ENCODE measurements around the gene MYO9B. TPM values are rescaled to one million over a fixed set of nuclear protein-coding genes. Genes with fewer than 3 reads are reported as not detected.

MYO9B gene
- total and polyA plus RNA-seq, 4 donors = 44.3 to 121 (median 97.2) TPM

DNA sequence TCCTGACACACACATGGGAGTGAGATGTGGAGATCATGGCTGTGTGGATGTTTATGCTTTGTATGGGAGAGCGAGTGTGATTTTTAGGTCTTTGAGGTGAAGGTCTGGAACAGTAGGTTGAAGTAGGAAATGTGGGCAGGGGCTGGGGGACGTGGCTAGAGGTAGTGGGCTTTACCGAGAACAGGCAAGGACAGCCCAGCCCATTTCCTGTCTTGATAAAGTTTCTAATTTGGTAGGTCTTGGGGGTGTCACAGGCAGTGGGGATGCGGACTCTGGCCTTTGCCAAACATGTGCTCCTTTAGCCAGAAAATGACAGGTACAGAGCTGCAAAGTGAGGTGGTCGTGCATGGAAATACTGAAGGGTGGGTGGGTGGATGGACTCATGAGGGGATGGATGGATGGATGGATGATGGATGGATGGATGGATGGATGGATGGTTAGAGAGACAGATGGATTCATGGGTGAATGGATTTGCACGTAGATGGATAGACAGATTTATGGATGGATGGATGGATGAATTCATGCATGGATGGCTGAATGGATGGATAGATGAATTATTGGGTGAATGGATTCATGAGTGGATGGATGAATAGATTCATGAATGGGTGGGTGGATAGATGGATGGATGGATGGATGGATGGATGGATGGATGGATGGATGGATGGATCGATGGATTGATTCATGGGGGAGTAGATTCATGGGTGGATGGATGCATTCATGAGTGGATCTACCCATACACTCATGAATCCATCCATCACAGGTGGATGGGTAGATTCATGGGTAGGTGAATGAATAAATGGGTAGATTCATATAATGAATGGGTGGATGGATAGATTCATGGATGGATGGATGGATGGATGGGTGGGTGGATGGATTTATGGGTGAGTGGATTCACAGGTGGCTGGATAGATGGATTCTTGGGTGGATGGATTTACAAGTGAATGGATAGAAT lies 70.2 kb downstream of the MYO9B start:
- ATAC-seq (ENCODE audit: insufficient read depth, low FRiP score) (no peak), DNase-seq (no peak)
- H3K27ac ChIP-seq (ENCODE audit: low read depth in 1 of 2, low read length in 1 of 2) = no peak overlapping the region
- H3K4me3 ChIP-seq = no peak overlapping the region
- no peaks in the 10 kb centered on the region for H3K9me3 ChIP-seq (ENCODE audit: control insufficient read depth in 4 of 4, insufficient read depth in 3 of 4, low read length in 3 of 4)
- TF ChIP-seq, protein P1, sequence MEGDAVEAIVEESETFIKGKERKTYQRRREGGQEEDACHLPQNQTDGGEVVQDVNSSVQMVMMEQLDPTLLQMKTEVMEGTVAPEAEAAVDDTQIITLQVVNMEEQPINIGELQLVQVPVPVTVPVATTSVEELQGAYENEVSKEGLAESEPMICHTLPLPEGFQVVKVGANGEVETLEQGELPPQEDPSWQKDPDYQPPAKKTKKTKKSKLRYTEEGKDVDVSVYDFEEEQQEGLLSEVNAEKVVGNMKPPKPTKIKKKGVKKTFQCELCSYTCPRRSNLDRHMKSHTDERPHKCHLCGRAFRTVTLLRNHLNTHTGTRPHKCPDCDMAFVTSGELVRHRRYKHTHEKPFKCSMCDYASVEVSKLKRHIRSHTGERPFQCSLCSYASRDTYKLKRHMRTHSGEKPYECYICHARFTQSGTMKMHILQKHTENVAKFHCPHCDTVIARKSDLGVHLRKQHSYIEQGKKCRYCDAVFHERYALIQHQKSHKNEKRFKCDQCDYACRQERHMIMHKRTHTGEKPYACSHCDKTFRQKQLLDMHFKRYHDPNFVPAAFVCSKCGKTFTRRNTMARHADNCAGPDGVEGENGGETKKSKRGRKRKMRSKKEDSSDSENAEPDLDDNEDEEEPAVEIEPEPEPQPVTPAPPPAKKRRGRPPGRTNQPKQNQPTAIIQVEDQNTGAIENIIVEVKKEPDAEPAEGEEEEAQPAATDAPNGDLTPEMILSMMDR (IDR thresholded peaks at IDR 0.05; ENCODE audit: control extremely low read depth, extremely low read depth) = no peak
- H3K36me3 ChIP-seq (ENCODE audit: control insufficient read depth in 4 of 4, insufficient read depth in 4 of 4, low read length in 4 of 4) = peaks cover 7 to 17% (median 13%) of the 10 kb centered on the region in 4 donors
- 82 to 90% methylated on average over 7 of the region's 7 CpGs for WGBS, 2 donors
- H3K27me3 ChIP-seq (ENCODE audit: control insufficient read depth in 3 of 3, insufficient read depth in 3 of 3, low read length in 2 of 3) = no peaks in the 10 kb centered on the region
- H3K4me1 ChIP-seq (ENCODE audit: control insufficient read depth in 5 of 5, insufficient read depth in 5 of 5, low read length in 5 of 5) = peaks cover 0 to 11% (median 0%) of the 10 kb centered on the region in 5 donors
- H3K9ac ChIP-seq (ENCODE audit: insufficient read depth in 1 of 2, low read length in 2 of 2) = no peak overlapping the region

DNA sequence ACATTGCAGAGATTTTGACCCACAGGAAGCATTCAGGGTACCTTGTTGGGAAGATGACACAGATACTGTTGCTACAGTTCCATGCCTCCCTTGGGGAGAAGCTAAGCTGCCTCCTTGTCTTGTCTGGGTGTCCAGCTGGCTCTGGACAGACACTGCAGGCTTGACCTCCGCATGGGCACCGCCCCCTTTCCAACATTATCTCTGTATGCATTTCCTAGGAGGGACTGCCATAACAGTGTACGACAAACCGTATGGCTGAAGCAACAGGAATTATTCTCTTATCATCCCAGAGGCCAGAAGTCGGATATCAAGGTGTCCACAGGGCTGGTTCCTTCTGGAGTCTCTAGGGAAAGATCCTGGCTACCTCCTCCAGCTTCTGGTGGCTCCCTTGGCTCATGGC lies 72.6 kb downstream of the MYO9B start:
- H3K9ac ChIP-seq (ENCODE audit: insufficient read depth in 1 of 2, low read length in 2 of 2) = no peak overlapping the region
- H3K9me3 ChIP-seq (ENCODE audit: control insufficient read depth in 4 of 4, insufficient read depth in 3 of 4, low read length in 3 of 4) = no peaks in the 10 kb centered on the region
- peaks cover 0 to 7% (median 0%) of the 10 kb centered on the region in 5 donors for H3K4me1 ChIP-seq (ENCODE audit: control insufficient read depth in 5 of 5, insufficient read depth in 5 of 5, low read length in 5 of 5)
- H3K4me3 ChIP-seq = no peak overlapping the region
- no peaks in the 10 kb centered on the region for H3K27me3 ChIP-seq (ENCODE audit: control insufficient read depth in 3 of 3, insufficient read depth in 3 of 3, low read length in 2 of 3)
- H3K27ac ChIP-seq (ENCODE audit: low read depth in 1 of 2, low read length in 1 of 2) = no peak overlapping the region
- 95% methylated on average over 5 of the region's 5 CpGs for WGBS, 2 donors
- DNase-seq (no peak), ATAC-seq (ENCODE audit: insufficient read depth, low FRiP score) (no peak)
- peaks cover 7 to 26% (median 18%) of the 10 kb centered on the region in 4 donors for H3K36me3 ChIP-seq (ENCODE audit: control insufficient read depth in 4 of 4, insufficient read depth in 4 of 4, low read length in 4 of 4)
- TF ChIP-seq, protein P1 (IDR thresholded peaks at IDR 0.05; ENCODE audit: control extremely low read depth, extremely low read depth) = no peak

DNA sequence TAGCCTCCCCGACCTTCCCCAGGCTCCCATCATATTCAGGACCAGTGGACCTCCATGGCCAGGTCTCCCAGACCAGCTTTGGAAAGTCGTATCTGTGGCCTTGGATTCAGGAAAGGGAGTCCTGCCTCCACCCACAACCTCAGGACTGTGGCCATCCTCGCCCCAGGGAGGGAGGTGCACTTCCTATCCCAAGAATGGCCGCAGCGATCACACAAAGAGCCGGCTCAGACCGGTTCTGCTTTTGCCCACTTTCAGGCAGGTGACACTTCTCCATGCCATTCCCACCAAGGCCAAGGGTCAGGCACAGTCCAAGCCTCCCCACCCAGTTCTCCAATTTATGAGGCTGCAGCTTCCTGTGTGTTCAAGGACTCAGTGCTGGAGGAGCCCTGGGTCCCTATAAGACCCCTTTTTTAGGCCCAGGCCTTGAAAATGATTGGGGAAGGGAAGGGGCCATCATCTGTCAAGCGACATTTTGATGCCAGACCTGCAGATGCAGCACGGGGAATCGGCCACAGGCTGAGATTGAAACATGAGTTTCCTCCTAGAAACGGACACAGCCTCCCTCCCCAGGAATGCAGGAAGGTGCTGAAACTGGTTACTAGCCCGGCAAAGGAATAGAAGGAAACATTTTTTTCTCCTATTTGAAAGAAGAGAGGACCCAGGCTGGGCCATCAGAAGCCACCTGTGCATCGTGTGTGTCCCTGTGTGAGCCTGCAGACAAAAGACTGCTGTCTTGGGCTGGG lies 74.0 kb downstream of the MYO9B start:
- 69 to 79% methylated on average over 13 of the region's 13 CpGs for WGBS, 2 donors
- Histone ChIP-seq H3K4me1 (ENCODE audit: control insufficient read depth in 5 of 5, insufficient read depth in 5 of 5, low read length in 5 of 5) (peaks cover 0 to 7% (median 0%) of the 10 kb centered on the region in 5 donors), H3K36me3 (ENCODE audit: control insufficient read depth in 4 of 4, insufficient read depth in 4 of 4, low read length in 4 of 4) (peaks cover 15 to 32% (median 20%) of the 10 kb centered on the region in 4 donors), H3K9ac (ENCODE audit: insufficient read depth in 1 of 2, low read length in 2 of 2) (no peak overlapping the region), H3K27ac (ENCODE audit: low read depth in 1 of 2, low read length in 1 of 2) (no peak overlapping the region), H3K4me3 (no peak overlapping the region), H3K27me3 (ENCODE audit: control insufficient read depth in 3 of 3, insufficient read depth in 3 of 3, low read length in 2 of 3) (no peaks in the 10 kb centered on the region), H3K9me3 (ENCODE audit: control insufficient read depth in 4 of 4, insufficient read depth in 3 of 4, low read length in 3 of 4) (no peaks in the 10 kb centered on the region)
- DNase-seq (no peak), ATAC-seq (ENCODE audit: insufficient read depth, low FRiP score) (no peak)
- TF ChIP-seq, protein P1 (IDR thresholded peaks at IDR 0.05; ENCODE audit: control extremely low read depth, extremely low read depth) = no peak
